GM23248 (cell line): ENCODE results near the gene CCNJL.

Source experiments
- EZH2 ChIP-seq: fragments of 200-600 bp; sonication (generic); IDR thresholded peaks from 2 replicates; pipeline ENCODE4 v1.6.1; 2018; ENCODE audit warnings: antibody characterized with exemption, mild to moderate bottlenecking; ENCODE audit not compliant: insufficient read depth, poor library complexity, severe bottlenecking
- EZH2phosphoT487 ChIP-seq: fragments of 200-600 bp; sonication (generic); IDR thresholded peaks from 2 replicates; pipeline ENCODE4 v1.6.1; 2018; ENCODE audit warnings: antibody characterized with exemption, moderate library complexity, mild to moderate bottlenecking, low read depth; ENCODE audit not compliant: insufficient read depth

- TF ChIP-seq EZH2 (no peak), EZH2phosphoT487 (no peak)
Observed at GRCh38 chr5:160250226-160250625, 62.1 kb downstream of the CCNJL start.
